ENCODE results near the gene NDUFB4.

NDUFB4 gene

DNA sequence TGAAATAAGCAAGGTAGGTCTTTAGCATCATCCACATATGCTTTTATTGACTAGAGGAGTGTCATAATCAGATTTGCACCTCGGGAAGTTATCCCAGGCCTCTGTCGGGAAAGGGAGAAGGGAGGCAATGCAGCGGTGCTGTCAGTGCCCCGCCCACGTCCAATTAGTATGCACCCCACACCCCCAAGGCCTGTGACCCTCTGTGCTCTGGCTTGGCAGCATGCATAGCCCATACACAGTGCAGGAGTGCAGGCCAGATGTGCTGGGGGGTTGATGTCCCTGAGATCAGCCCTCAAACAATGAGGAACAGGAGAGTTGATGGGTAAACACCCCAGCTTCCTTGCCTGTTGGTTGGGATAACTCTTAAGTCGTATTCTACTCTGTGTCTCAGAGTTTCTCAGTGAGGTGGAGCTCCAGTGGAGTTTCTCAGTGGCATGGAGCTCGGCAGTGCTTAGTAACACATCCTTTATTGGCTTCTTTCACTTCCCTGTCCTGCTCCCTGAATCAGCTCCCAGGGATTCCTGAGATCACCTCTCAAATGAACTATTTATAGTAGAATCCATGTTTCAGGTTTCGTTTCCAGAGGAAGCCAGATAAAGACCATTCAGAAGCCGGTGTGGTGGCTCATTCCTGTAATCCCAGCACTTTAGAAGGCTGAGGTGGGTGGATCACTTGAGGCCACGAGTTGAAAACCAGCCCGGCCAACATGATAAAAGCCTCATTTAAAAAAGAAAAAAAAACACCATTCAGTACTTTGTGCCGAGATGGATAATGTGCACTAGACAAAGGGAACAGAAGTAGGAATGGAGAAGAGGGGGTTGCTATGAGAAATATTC, 26.7 kb upstream of the NDUFB4 start:
- Histone ChIP-seq H3K79me2 (ENCODE audit: low read length) (no peaks in the 10 kb centered on the region), H3F3A (ENCODE audit: insufficient read depth, low read length) (no peaks in the 10 kb centered on the region), H3K4me2 (ENCODE audit: low read depth, low read length) (no peak overlapping the region), H3K27me3 (replicated peaks; ENCODE audit: insufficient read depth, low read length) (no peaks in the 10 kb centered on the region), H4K20me1 (ENCODE audit: insufficient read depth, low read length) (no peaks in the 10 kb centered on the region), H3K27ac (ENCODE audit: low read length) (no peak overlapping the region), H3K9ac (ENCODE audit: low read length) (no peak overlapping the region), H3K9me2 (replicated peaks; ENCODE audit: insufficient read depth, low read length) (no peaks in the 10 kb centered on the region), H3K4me1 (ENCODE audit: low read length) (no peaks in the 10 kb centered on the region), H3K9me3 (replicated peaks; ENCODE audit: insufficient read depth, low read length) (no peaks in the 10 kb centered on the region), H2AFZ (ENCODE audit: low read length) (no peak overlapping the region), H3K4me3 (ENCODE audit: low read length) (no peak overlapping the region), H3K36me3 (replicated peaks; ENCODE audit: insufficient read depth, low read length) (no peaks in the 10 kb centered on the region)
- TF ChIP-seq CTCF (IDR thresholded peaks at IDR 0.05; ENCODE audit: low read length) (no peak), EZH2phosphoT487 (IDR thresholded peaks at IDR 0.05; ENCODE audit: low read length) (no peak), EZH2 (optimal IDR thresholded peaks at IDR 0.05; ENCODE audit: low read depth, low read length) (no peak)
- no peak for DNase-seq

- H3K4me3 ChIP-seq (ENCODE audit: low read length) = no peak overlapping the region
- TF ChIP-seq CTCF (IDR thresholded peaks at IDR 0.05; ENCODE audit: low read length) = no peak
- TF ChIP-seq EZH2phosphoT487 (IDR thresholded peaks at IDR 0.05; ENCODE audit: low read length) = no peak
- TF ChIP-seq EZH2 (optimal IDR thresholded peaks at IDR 0.05; ENCODE audit: low read depth, low read length) = no peak
- DNase-seq = no peak
- no peak overlapping the region for H2AFZ ChIP-seq (ENCODE audit: low read length)
- no peaks in the 10 kb centered on the region for H3F3A ChIP-seq (ENCODE audit: insufficient read depth, low read length)
- no peaks in the 10 kb centered on the region for H3K27me3 ChIP-seq (replicated peaks; ENCODE audit: insufficient read depth, low read length)
- H4K20me1 ChIP-seq (ENCODE audit: insufficient read depth, low read length) = no peaks in the 10 kb centered on the region
- H3K27ac ChIP-seq (ENCODE audit: low read length) = no peak overlapping the region
- H3K4me1 ChIP-seq (ENCODE audit: low read length) = no peaks in the 10 kb centered on the region
- H3K9me3 ChIP-seq (replicated peaks; ENCODE audit: insufficient read depth, low read length) = no peaks in the 10 kb centered on the region
- no peak overlapping the region for H3K4me2 ChIP-seq (ENCODE audit: low read depth, low read length)
- H3K79me2 ChIP-seq (ENCODE audit: low read length) = no peaks in the 10 kb centered on the region
- no peak overlapping the region for H3K9ac ChIP-seq (ENCODE audit: low read length)
- H3K36me3 ChIP-seq (replicated peaks; ENCODE audit: insufficient read depth, low read length) = no peaks in the 10 kb centered on the region
- H3K9me2 ChIP-seq (replicated peaks; ENCODE audit: insufficient read depth, low read length) = no peaks in the 10 kb centered on the region
Measured at GRCh38 chr3:120572027-120572426, 24.1 kb upstream of the NDUFB4 start.

GRCh38 chr3:120587332-120587975, 8.7 kb upstream of the NDUFB4 start:
- Histone ChIP-seq H3K9me3 (replicated peaks; ENCODE audit: insufficient read depth, low read length) (no peaks in the 10 kb centered on the region), H3K4me2 (ENCODE audit: low read depth, low read length) (no peak overlapping the region), H3K27ac (ENCODE audit: low read length) (no peak overlapping the region), H3F3A (ENCODE audit: insufficient read depth, low read length) (no peaks in the 10 kb centered on the region), H2AFZ (ENCODE audit: low read length) (no peak overlapping the region), H3K79me2 (ENCODE audit: low read length) (no peaks in the 10 kb centered on the region), H3K9me2 (replicated peaks; ENCODE audit: insufficient read depth, low read length) (no peaks in the 10 kb centered on the region), H3K9ac (ENCODE audit: low read length) (no peak overlapping the region), H3K4me1 (ENCODE audit: low read length) (no peaks in the 10 kb centered on the region), H3K36me3 (replicated peaks; ENCODE audit: insufficient read depth, low read length) (no peaks in the 10 kb centered on the region), H3K27me3 (replicated peaks; ENCODE audit: insufficient read depth, low read length) (no peaks in the 10 kb centered on the region), H4K20me1 (ENCODE audit: insufficient read depth, low read length) (no peaks in the 10 kb centered on the region), H3K4me3 (ENCODE audit: low read length) (no peak overlapping the region)
- no peak for DNase-seq
- TF ChIP-seq EZH2 (optimal IDR thresholded peaks at IDR 0.05; ENCODE audit: low read depth, low read length) = no peak
- TF ChIP-seq CTCF (IDR thresholded peaks at IDR 0.05; ENCODE audit: low read length) = no peak
- TF ChIP-seq EZH2phosphoT487 (IDR thresholded peaks at IDR 0.05; ENCODE audit: low read length) = no peak
